Activated CD4-positive, alpha-beta T cell treated with anti-CD3 and anti-CD28 coated beads, Interleukin-2, Interleukin-4, amounts not matched to agents 100 ng/mL and 50 ng/mL, durations not matched to agents 16 hours and 8 hours (primary cell): ENCODE results near the gene RPUSD4.
A peak's percentile ranks its signal among the peaks of the same experiment; 100 is the strongest.
"Not testable (repeated sequence)": the region's sequence is repeated elsewhere in the genome, so short reads cannot be mapped to it uniquely, and the experiment has no call there.

Experiments used
- DNase-seq: peaks from one replicate; pipeline ENCODE4 v3.0.0-alpha.2; 2020; ENCODE audit warnings: low spot score

RPUSD4 gene

GRCh38 chr11:126211236-126212088 lies at the start of gene RPUSD4, which contains the start of gene FAM118B:
TSS of gene RPUSD4 (minus strand) at chr11:126211650. CDS start at chr11:126211638, 12 bp downstream.
TSS of gene FAM118B (plus strand) at chr11:126211782. CDS start at chr11:126235002, 23,220 bp downstream.
- peak; percentile 98 for DNase-seq

DNA sequence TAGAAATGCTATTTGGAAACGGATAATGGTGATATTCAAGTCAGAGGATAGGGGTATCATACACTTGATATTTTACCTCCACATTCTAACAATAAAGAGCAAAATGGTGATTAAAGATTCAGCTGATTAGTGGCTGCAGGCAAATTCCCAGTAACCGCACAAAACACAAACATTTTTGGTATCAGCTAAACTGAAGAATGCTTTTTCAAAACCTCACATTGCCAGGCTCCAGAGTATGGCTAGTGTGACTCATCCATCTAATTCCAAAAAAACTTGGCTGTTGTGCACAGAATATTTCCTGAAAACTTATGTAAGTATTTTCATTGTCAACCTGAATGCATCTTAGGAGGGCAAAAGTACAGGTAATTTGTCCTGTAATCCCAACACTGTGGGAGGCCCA lies 46.3 kb upstream of the RPUSD4 start:
- DNase-seq, result no peak

GRCh38 chr11:126257144-126257543 lies 45.7 kb upstream of the RPUSD4 start:
- DNase-seq, result no peak

GRCh38 chr11:126256216-126256615 lies 44.8 kb upstream of the RPUSD4 start:
- DNase-seq, result no peak

- not testable (repeated sequence) for DNase-seq
Measured at GRCh38 chr11:126255507-126255906, 44.1 kb upstream of the RPUSD4 start.

DNA sequence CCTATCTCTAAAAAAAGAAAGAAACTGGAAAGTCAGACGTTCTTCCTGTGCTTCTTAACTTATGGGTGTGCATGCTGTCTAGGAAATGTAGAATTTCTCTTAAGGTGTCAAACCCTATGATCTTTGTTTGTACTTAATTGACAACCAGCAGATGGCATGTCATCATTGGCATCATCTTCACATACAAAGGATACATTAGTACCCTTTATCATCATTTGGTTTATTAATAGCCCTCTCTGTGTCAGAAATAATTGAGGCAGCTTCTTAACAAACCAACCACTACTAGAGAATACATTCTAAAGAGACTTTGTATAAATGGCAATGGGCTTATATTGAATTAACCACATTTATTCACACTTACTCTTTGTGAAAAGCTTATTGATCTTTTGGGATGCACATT lies 43.4 kb upstream of the RPUSD4 start:
- DNase-seq, result no peak

- DNase-seq, result no peak
Measured at GRCh38 chr11:126253265-126253664, 41.8 kb upstream of the RPUSD4 start.

DNA sequence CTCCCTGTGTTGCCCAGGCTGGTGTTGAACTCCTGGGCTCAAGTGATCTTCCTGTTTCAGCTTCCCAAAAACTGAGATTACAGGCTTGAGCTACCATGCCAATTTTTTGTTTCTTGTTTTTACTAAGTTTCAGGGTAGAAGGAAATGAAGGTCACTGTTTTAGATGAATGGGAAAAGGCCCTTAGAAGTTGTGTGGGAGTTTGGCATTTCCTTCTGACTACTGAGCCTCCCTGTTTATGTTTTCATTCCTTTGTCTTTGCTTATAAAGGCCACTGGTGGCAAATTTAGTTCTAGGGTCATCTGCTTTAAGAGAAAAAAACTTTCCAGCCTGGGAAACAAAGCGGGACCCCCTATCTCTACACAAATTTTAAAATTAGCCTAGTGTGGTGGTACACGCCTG lies 35.2 kb upstream of the RPUSD4 start:
- no peak for DNase-seq

- no peak for DNase-seq
Measured at GRCh38 chr11:126233391-126233790, 21.9 kb upstream of the RPUSD4 start.

DNA sequence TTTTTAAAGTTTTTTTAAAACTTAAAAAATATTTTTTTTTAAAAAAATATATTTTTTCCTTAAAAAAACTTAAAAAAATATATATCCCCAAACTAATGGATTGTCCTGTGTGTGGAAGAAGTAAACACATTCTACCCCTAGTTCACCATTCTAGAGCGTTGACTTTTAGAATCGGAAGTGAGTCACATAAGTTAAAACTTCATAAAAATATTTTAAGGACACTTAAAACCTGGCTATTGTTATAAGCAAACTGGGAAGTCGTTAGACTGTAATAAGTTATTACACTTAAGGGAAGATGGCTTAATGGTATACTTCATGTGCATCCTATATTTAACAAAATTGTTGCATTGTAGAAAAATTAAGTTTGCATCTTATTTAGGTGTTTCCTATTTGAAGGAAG lies 21.2 kb upstream of the RPUSD4 start:
- no peak for DNase-seq

DNA sequence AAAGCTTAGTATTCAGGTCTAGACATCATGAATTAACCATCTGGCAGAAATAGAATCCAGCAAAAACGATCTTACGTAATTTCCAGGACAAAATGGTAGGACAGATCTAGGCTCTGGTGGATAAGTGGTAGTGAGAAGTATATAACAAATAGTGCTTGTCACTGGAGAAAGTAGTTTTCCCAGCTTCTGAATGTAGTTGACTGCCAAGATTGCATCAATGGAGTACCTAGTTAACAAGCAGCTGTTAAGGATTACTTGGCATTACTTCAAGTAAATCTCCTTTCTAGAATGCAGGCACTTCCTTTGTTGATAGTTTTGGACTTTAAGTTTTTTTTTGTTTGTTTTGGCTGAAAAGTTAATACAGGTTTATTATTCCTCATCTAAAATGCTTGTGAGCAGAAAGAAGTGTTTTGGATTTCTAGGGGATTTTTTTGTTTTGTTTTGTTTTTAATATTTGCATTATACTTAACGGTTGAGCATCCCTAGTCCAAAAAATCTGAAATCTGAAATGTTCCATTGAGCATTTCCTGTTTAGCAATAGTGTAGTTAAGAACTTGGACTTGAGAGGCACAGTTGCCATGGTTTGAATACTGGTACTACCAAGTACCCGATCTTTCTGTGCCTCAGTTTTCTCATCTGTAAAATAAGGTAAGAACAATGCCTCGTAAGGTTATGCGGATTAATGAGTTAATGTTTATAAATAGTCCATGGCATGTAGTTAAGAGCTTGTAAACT lies 20.4 kb upstream of the RPUSD4 start:
- DNase-seq, result no peak

DNA sequence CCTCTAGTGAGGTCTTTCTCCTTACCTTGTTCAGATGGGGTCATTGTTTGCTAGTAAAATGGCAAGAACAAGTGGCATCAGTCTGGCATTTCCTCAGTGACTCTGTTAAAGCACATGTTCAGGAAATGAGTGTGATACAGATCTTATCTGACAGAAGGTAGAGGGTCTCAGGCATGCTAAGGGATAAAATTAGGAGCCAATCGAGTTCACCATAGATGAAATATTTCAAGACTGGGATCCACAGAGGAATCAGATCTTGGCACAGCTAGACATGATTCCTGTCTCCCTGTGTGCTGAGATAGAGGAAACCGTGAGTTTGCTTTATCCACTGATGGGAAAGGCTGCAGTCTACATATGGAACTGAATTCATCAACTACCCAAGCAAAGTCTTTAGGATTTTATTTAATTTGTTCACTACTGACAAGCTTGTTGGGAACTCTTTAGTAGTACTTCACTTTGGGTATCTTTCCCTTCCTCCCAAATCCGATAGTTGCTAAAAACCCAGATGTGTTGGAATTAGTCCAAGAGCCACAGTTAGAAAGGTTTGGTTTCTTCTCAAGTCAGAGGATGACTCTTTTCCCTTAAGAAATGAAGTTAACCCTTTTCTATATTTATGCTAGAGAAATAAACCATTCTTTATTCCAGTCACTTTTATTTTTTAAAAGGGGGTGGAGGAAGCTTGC lies 18.5 kb upstream of the RPUSD4 start:
- DNase-seq, result no peak

DNA sequence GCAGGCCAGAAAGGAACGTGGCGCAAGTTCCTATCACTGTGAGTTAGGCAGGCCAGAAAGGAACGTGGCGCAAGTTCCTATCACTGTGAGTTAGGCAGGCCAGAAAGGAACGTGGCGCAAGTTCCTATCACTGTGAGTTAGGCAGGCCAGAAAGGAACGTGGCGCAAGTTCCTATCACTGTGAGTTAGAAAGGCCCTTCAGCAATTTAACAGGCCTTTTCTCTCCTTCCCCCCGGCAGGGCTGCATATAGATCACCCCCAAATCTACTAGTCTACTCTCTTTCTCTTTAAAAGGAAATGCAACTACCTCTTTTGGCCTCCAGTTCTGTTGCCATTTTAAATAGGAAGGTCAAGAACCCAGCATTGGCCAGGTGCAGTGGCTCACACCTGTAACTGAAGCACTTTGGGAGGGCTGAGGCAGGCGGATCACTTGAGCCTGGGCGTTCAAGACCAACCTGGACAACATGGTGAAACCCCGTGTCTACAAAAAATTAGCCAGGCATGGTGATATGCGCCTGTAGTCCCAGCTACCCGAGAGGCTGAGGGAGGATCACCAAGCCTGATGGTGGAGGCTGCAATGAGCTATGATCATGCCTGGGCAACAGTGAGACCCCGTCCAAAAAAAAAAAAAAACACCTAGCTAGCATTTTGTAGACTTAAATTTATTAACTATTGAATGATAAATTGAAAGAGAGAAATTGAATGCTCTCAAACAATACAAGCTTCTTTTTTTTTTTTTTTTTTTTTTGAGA lies 15.1 kb upstream of the RPUSD4 start:
- DNase-seq, result no peak

GRCh38 chr11:126225295-126225665 lies 13.8 kb upstream of the RPUSD4 start:
- DNase-seq, result no peak

DNA sequence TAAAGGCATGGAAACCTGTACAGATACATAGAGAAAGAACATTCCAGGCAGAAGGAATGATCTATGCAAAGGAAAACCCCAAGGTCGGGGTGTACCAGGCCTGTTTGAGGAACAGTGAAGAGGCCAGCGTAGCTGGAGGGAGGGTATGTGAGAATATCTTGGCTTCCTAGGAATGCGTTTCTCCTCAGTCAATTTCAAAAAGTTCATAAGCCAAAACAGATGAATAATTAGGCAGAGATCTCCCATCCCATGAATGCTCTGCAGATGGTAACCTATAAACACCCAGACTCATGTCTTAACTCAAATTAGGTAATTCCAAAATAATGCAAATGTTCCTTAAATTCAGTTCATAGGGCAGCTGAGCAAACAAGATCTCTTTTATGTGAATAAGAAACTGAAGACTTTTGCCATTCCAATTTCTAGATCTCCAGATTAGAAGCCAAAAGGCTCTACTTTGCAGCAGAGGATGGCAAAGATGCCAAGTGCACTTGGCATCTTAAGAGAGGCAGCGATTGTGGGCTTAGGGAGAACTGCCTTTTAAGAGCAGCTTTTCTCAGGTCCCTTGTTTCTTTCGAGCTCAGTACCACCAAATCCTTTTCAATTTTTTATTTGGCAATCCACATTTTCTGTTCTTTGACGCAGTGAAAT lies 13.3 kb upstream of the RPUSD4 start:
- no peak for DNase-seq

- DNase-seq, result no peak
Measured at GRCh38 chr11:126219547-126219946, 8.1 kb upstream of the RPUSD4 start.

DNA sequence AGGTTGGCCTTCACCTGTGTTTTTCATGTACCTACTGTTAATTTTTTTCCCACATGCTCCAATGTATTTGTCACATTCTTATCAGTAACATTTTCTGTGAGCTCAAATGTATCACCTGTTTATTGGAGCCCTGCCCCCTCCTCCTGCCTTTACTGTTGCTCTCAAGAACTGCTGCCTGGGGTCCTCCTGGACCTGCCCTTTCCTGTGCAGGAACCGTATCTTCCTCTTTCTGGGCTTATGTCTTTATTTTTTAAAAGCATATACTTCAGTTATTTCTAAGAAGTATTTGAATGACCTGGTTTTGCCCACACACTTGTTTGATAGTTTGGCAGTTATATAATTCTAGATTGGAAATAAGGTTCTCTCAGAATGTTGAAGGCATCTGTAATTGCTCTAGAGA lies 6.0 kb upstream of the RPUSD4 start:
- no peak for DNase-seq

DNA sequence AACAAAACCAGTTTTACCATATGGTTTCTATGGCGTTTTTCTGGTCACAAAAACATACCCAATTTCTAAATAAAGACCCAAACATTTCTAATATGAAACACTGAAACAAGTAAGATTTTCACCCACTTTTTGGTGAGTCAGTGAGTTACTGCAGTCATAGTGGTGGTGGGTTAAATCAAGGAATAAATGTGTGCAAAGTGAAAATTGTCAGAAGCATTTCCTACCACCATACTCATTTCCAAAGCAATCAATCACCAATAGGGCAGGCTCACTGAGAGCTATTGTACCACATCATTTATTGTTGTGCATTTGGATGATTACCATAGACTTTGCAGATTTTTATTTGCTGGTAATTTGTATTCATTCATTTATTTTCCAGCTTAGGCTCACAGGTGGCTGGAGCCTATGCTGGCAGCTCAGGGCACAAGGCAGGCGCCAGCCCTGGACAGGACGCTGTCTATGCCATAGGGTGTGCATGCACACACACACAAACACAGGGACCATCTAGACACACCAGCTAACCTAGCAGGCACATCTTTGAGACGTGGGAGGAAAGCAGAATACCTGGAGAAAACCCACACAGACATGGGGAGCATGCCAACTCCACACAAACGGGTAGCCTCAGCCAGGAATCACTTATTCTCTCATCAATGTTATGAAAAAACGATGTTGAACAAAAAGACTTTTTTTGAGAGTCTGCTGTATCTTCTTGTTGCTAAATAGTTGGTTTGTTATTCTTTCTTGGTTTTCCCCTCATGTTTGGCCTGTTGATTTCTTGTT lies 5.3 kb upstream of the RPUSD4 start:
- DNase-seq, result peak; percentile 20

DNA sequence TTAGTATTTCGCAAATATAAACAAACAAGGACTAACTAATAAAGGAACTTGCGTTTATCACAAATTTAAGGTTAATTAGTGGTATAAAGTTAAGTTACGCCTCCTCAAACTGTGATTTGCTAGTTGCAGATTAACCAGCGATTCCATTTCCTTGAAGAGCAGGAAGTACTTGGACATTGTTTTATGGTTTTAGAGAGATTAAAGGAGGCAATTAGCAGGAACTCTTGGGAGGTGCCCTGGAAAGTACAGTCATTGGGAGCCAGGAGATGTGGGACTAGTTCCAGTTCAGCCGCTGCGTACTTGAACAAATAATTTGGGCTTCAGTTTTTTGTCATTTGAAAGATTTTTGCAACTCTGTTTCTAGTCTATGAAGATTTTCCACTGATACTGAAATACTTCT lies 3.4 kb upstream of the RPUSD4 start:
- DNase-seq, result no peak

GRCh38 chr11:126214441-126214840 lies 3.0 kb upstream of the RPUSD4 start:
- no peak for DNase-seq
